Measurements from ENCODE around the gene PSMD14. TPM values are rescaled to one million over a fixed set of nuclear protein-coding genes. Genes with fewer than 3 reads are reported as not detected.

The PSMD14 gene
- total RNA-seq, 1 donor: 103 TPM

DNA sequence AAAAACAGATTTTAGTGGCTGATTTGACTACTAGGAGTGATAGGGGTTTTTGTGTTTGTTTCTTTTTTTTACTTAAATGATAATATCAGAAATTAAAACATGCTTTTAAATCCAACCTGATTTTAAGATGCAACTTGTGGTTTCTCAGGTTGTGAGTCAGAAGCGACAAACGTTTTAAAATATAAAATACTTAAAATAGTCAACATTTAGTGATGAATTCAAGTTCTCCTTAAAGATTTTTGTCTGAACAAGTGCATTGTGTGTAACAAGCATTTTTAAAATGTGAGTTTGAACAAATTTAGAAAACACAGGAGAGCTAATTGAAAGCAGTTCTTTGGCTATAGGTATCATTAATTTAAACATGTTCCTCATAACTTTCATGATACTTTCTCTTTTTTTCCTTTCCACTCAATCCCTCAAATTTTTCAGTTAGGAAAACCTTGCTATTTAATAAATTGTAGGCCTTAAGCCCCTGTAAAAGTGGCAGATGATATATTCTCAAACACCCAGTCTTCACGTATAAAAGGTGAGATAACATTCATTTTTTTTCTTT is 111.5 kb downstream of the PSMD14 start:
- TF ChIP-seq, protein P1, sequence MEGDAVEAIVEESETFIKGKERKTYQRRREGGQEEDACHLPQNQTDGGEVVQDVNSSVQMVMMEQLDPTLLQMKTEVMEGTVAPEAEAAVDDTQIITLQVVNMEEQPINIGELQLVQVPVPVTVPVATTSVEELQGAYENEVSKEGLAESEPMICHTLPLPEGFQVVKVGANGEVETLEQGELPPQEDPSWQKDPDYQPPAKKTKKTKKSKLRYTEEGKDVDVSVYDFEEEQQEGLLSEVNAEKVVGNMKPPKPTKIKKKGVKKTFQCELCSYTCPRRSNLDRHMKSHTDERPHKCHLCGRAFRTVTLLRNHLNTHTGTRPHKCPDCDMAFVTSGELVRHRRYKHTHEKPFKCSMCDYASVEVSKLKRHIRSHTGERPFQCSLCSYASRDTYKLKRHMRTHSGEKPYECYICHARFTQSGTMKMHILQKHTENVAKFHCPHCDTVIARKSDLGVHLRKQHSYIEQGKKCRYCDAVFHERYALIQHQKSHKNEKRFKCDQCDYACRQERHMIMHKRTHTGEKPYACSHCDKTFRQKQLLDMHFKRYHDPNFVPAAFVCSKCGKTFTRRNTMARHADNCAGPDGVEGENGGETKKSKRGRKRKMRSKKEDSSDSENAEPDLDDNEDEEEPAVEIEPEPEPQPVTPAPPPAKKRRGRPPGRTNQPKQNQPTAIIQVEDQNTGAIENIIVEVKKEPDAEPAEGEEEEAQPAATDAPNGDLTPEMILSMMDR (IDR thresholded peaks at IDR 0.05; ENCODE audit: insufficient read depth, low read length): no peak
- no peak overlapping the region for H3K4me3 ChIP-seq (ENCODE audit: low read depth, low read length)
- DNase-seq (ENCODE audit: low read depth): no peak

GRCh38 chr2:161420406-161421074 is 112.3 kb downstream of the PSMD14 start:
- H3K4me3 ChIP-seq (ENCODE audit: low read depth, low read length): no peak overlapping the region
- DNase-seq (ENCODE audit: low read depth): no peak
- TF ChIP-seq, protein P1 (IDR thresholded peaks at IDR 0.05; ENCODE audit: insufficient read depth, low read length): no peak

DNA sequence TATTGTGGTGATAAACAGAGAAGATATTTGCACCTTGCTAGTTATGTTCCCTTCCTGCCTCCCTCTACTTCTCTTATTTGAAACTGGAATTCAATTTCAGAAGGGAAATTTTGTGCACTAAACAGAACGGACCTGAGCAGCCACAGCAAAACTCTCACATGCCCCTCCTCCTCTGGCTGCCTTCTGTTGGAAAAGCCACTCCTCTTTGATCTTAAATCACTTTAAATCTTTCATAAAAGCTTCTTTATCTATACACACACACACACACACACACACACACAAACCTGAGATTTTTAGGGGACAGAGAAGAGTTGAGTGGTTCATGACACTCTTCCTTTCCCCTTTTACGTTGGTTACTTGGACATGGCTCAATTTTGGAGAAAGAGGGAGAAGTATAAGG is 113.5 kb downstream of the PSMD14 start:
- TF ChIP-seq, protein P1 (IDR thresholded peaks at IDR 0.05; ENCODE audit: insufficient read depth, low read length): no peak
- no peak for DNase-seq (ENCODE audit: low read depth)
- no peak overlapping the region for H3K4me3 ChIP-seq (ENCODE audit: low read depth, low read length)

DNA sequence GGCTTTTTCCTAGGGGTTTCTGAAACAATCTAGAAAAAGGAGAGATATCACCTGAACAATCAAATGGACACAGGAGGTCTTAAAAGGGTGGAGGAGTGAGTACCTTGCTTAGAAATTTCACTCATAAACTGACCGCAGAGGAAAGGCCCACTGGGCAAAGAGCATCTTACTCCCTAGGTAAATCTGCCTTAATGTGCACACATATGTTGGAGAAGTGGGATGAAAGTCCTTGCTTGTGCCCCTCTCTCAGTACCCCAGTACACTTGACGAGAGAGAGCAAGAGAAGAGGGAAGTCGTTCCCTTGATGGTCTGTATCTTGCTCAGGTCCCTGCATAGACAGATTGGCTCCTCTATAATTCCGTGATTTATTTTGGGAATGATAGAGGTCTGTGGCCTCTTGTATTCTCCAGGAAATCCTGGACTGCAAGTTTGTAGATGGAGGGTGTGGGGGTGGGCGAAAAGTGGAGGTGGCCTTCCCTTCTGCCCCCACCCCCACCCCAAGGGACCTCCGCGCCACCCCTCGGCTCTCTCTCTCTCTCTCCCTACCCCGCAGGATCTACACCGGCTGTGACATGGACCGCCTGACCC is 114.7 kb downstream of the PSMD14 start:
- TF ChIP-seq, protein P1 (IDR thresholded peaks at IDR 0.05; ENCODE audit: insufficient read depth, low read length): no peak
- no peak for DNase-seq (ENCODE audit: low read depth)
- H3K4me3 ChIP-seq (ENCODE audit: low read depth, low read length): no peak overlapping the region

GRCh38 chr2:161423421-161424393 is 115.5 kb downstream of the PSMD14 start:
- H3K4me3 ChIP-seq (ENCODE audit: low read depth, low read length): peak overlapping the region; percentile 17
- TF ChIP-seq, protein P1 (IDR thresholded peaks at IDR 0.05; ENCODE audit: insufficient read depth, low read length): no peak
- DNase-seq (ENCODE audit: low read depth): no peak

DNA sequence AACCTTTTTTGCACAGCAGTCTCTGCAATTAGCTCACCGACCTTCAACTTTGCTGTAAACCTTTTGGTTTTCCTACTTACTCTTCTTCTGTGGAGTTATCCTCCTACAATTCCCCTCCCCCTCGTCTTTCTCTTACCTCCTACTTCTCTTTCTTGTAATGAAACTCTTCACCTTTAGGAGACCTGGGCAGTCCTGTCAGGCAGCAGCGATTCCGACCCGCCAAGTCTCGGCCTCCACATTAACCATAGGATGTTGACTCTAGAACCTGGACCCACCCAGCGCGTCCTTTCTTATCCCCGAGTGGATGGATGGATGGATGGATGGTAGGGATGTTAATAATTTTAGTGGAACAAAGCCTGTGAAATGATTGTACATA is 116.2 kb downstream of the PSMD14 start:
- no peak for DNase-seq (ENCODE audit: low read depth)
- TF ChIP-seq, protein P1 (IDR thresholded peaks at IDR 0.05; ENCODE audit: insufficient read depth, low read length): no peak
- no peak overlapping the region for H3K4me3 ChIP-seq (ENCODE audit: low read depth, low read length)
